ENCODE results near the gene ANKHD1. TPM values are rescaled to one million over a fixed set of nuclear protein-coding genes. Genes with fewer than 3 reads are reported as not detected.
"Not testable (repeated sequence)": the region's sequence is repeated elsewhere in the genome, so short reads cannot be mapped to it uniquely, and the experiment has no call there.

Gene ANKHD1
- total RNA-seq, 4 donors from 2014 or later, result 106 to 200 (median 161) TPM

- Histone ChIP-seq H3K4me3 (no peak overlapping the region), H3K27ac (no peak overlapping the region), H3K9me3 (no peaks in the 10 kb centered on the region), H3K36me3 (no peaks in the 10 kb centered on the region), H3K27me3 (no peaks in the 10 kb centered on the region), H3K4me1 (no peaks in the 10 kb centered on the region)
- no peak for DNase-seq
- intact Hi-C loops (cut with DNase I; ENCODE audit: low total_unique reads), result no loop called here
- no peak for TF ChIP-seq POLR2A (IDR thresholded peaks at IDR 0.05)
- TF ChIP-seq, protein P1, sequence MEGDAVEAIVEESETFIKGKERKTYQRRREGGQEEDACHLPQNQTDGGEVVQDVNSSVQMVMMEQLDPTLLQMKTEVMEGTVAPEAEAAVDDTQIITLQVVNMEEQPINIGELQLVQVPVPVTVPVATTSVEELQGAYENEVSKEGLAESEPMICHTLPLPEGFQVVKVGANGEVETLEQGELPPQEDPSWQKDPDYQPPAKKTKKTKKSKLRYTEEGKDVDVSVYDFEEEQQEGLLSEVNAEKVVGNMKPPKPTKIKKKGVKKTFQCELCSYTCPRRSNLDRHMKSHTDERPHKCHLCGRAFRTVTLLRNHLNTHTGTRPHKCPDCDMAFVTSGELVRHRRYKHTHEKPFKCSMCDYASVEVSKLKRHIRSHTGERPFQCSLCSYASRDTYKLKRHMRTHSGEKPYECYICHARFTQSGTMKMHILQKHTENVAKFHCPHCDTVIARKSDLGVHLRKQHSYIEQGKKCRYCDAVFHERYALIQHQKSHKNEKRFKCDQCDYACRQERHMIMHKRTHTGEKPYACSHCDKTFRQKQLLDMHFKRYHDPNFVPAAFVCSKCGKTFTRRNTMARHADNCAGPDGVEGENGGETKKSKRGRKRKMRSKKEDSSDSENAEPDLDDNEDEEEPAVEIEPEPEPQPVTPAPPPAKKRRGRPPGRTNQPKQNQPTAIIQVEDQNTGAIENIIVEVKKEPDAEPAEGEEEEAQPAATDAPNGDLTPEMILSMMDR (IDR thresholded peaks at IDR 0.05), result no peak
Measured at GRCh38 chr5:140576776-140577201, 175.2 kb downstream of the ANKHD1 start.

GRCh38 chr5:140579188-140579747 is 177.6 kb downstream of the ANKHD1 start:
- H3K36me3 ChIP-seq; H3K4me3 ChIP-seq; intact Hi-C loops (cut with DNase I; ENCODE audit: low total_unique reads); H3K27ac ChIP-seq; H3K27me3 ChIP-seq; H3K4me1 ChIP-seq; DNase-seq; H3K9me3 ChIP-seq: not testable (repeated sequence)

GRCh38 chr5:140587495-140587894 is 185.9 kb downstream of the ANKHD1 start:
- H3K27ac ChIP-seq, result no peak overlapping the region
- TF ChIP-seq POLR2A (IDR thresholded peaks at IDR 0.05), result no peak
- TF ChIP-seq, protein P1 (IDR thresholded peaks at IDR 0.05), result no peak
- intact Hi-C loops (cut with DNase I; ENCODE audit: low total_unique reads), result no loop called here

DNA sequence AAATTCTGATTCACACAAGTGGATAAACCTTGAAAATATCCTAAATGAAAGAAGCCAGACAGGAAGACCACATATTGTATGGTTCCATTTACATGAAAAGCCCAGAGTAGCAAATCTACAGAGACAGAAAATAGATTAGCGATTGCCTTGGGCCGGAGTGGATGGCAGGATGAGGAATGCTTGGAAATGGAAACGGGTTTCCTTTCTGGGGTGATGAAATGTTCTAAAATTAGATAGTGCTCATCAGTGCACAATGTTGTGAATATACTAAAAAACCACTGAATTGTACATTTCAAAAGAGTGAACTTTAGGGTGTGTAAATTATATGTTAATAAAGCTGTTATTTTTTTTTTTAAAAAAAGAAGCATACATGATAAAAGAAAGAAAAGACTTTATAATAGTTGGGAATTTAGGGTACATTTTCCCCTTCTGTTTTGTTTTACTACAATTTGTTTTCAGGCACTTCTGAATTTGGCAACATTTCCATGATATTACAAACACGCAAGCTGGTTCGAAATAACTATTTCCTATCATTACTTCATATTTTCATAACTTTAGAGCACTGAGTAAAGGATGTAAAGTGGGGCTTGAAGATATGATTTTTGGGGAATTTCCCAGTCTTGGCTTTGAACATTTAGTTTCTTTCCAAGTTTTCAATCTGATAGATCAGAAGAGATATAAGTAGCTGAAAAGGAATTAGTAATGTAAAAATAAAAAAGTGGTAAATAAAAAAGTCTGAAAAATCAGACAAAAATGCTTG is 186.9 kb downstream of the ANKHD1 start:
- no peaks in the 10 kb centered on the region for H3K27me3 ChIP-seq
- peak overlapping the region in 1 of 2 donors; percentile 57 for H3K27ac ChIP-seq
- intact Hi-C loops (cut with DNase I; ENCODE audit: low total_unique reads), result no loop called here
- H3K36me3 ChIP-seq, result no peaks in the 10 kb centered on the region
- H3K4me3 ChIP-seq, result no peak overlapping the region
- no peaks in the 10 kb centered on the region for H3K9me3 ChIP-seq
- no peak for DNase-seq
- TF ChIP-seq, protein P1 (IDR thresholded peaks at IDR 0.05), result no peak
- no peak for TF ChIP-seq POLR2A (IDR thresholded peaks at IDR 0.05)
- no peaks in the 10 kb centered on the region for H3K4me1 ChIP-seq

More at GRCh38 chr5:140587495-140587894, 185.9 kb downstream of the ANKHD1 start:
- H3K36me3 ChIP-seq, result no peaks in the 10 kb centered on the region
- H3K4me3 ChIP-seq, result no peak overlapping the region
- H3K27me3 ChIP-seq, result no peaks in the 10 kb centered on the region
- H3K4me1 ChIP-seq, result no peaks in the 10 kb centered on the region
- no peaks in the 10 kb centered on the region for H3K9me3 ChIP-seq
- no peak for DNase-seq

Small RNA genes within 50 kb of the gene (microRNA-seq; reads per million reads assigned to microRNA genes)
- gene MIR6831 (ENCODE audit: borderline microRNAs expressed, borderline replicate concordance), result not detected

Small RNA genes within 50 kb of the gene (small RNA-seq; reads per million reads assigned to genes)
- not detected for gene RF00279
- gene RF00443, result not detected
- not detected for gene RNU4-14P

Other genes with a start within 250 kb of the ANKHD1 start
- gene CYSTM1, start 226.6 kb upstream of the ANKHD1 start, total RNA-seq, result 10 to 100 TPM in 3 of 4 donors, 1 to 10 TPM in 1; 4.4 to 76.8 (median 45.3) TPM
- gene PFDN1, start 98.7 kb upstream of the ANKHD1 start, total RNA-seq, result 100 to 1,000 TPM in 1 of 4 donors, 10 to 100 TPM in 3; 42.7 to 102 (median 70.9) TPM
- 10 to 100 TPM in 2 of 4 donors, 1 to 10 TPM in 1, under 1 TPM in 1; 0.77 to 24.4 (median 8.4) TPM for gene HBEGF, start 55.2 kb upstream of the ANKHD1 start, total RNA-seq
- under 1 TPM in 1 of 4 donors, not detected in 3; 0.12 TPM for gene SLC4A9, start 41.6 kb upstream of the ANKHD1 start, total RNA-seq
- 1 to 10 TPM in 1 of 4 donors, not detected in 3; 7.8 TPM for gene EIF4EBP3, start 145.8 kb downstream of the ANKHD1 start, total RNA-seq
- gene SRA1, start 155.6 kb downstream of the ANKHD1 start, total RNA-seq, result 10 to 100 TPM in 3 of 4 donors, 1 to 10 TPM in 1; 2.6 to 32.6 (median 22.9) TPM
- gene APBB3, start 162.8 kb downstream of the ANKHD1 start, total RNA-seq, result 10 to 100 TPM in 3 of 4 donors, 1 to 10 TPM in 1; 6.5 to 54.7 (median 27.4) TPM
- gene SLC35A4, start 163.0 kb downstream of the ANKHD1 start, total RNA-seq, result 10 to 100 TPM in 3 of 4 donors, 1 to 10 TPM in 1; 6.4 to 39.7 (median 21.7) TPM
- 10 to 100 TPM in 3 of 4 donors, under 1 TPM in 1; 0.51 to 48.5 (median 34.0) TPM for gene CD14, start 231.3 kb downstream of the ANKHD1 start, total RNA-seq
- gene TMCO6, start 237.6 kb downstream of the ANKHD1 start, total RNA-seq, result 10 to 100 TPM in 3 of 4 donors, 1 to 10 TPM in 1; 6.2 to 36.2 (median 22.7) TPM
- gene NDUFA2, start 245.8 kb downstream of the ANKHD1 start, total RNA-seq, result 100 to 1,000 TPM in 1 of 4 donors, 10 to 100 TPM in 3; 17.2 to 103 (median 35.6) TPM
- gene IK, start 246.0 kb downstream of the ANKHD1 start, total RNA-seq, result 100 to 1,000 TPM in 2 of 4 donors, 10 to 100 TPM in 2; 60.9 to 265 (median 89.3) TPM

Measured in uterus (tissue), 4 donors.